Tibial nerve (tissue), 4 donors: ENCODE measurements around the gene CAPZA1. TPM values are rescaled to one million over a fixed set of nuclear protein-coding genes. Genes with fewer than 3 reads are reported as not detected.

ENCODE experiments used
- DNase-seq, 2 donors: peaks; one replicate each; pipeline ENCODE4 v3.0.0-alpha.2; 2019; ENCODE audit warnings: low spot score in 2 of 2
- H3K27ac ChIP-seq, 4 donors: fragments of 200-600 bp; sonication (generic) in 3 of 4; one replicate each; pipeline ENCODE4 v1.5.1; 2017 to 2019; ENCODE audit warnings: mild to moderate bottlenecking in 1 of 4
- H3K27me3 ChIP-seq, 2 donors: fragments of 200-600 bp; sonication (generic) in 1 of 2; one replicate each; pipeline versions ENCODE4 v1.5.1 to v1.6.0; 2017 to 2019
- H3K36me3 ChIP-seq, 3 donors: fragments of 200-600 bp; sonication (generic); one replicate each; pipeline ENCODE4 v1.5.1; 2018 to 2019
- H3K4me1 ChIP-seq, 4 donors: fragments of 200-600 bp; sonication (generic) in 3 of 4; one replicate each; pipeline ENCODE4 v1.5.1; 2017 to 2019
- H3K4me3 ChIP-seq, 4 donors: fragments of 200-600 bp; sonication (generic) in 3 of 4; one replicate each; pipeline ENCODE4 v1.5.1; 2017 to 2019; ENCODE audit warnings: mild to moderate bottlenecking in 1 of 4, moderate library complexity in 1 of 4
- H3K9me3 ChIP-seq, 4 donors: fragments of 200-600 bp; sonication (generic) in 3 of 4; one replicate each; pipeline ENCODE4 v1.5.1; 2017 to 2019
- CTCF ChIP-seq, 5 experiments: fragments of 200-600 bp in 3 of 5; fragments of 450-650 bp in 2 of 5; sonication (generic) in 3 of 5; IDR thresholded peaks; one replicate each; pipeline ENCODE4 v1.5.1; 2016 to 2019; ENCODE audit warnings: antibody characterized with exemption in 5 of 5, mild to moderate bottlenecking in 3 of 5, moderate library complexity in 2 of 5
- EP300 ChIP-seq, 2 donors: sonication (generic); formaldehyde crosslinking; IDR thresholded peaks; one replicate each; pipeline ENCODE4 v1.6.1; 2017; ENCODE audit warnings: antibody characterized with exemption in 2 of 2, mild to moderate bottlenecking in 1 of 2
- POLR2A ChIP-seq, 2 donors: fragments of 450-650 bp; IDR thresholded peaks; one replicate each; pipeline ENCODE4 v1.6.1; 2017; ENCODE audit warnings: antibody characterized with exemption in 2 of 2, mild to moderate bottlenecking in 2 of 2, moderate library complexity in 2 of 2
- WGBS, 2 donors: methylation state at CpG; one replicate each; pipeline ENCODE4 v1.1.5; 2018; 5-methylcytosine and 5-hydroxymethylcytosine counted together
- total RNA-seq, 4 donors: library from RNA; depleted of rRNA; stranded (reverse); fragments of >200 nt; gene quantifications; one replicate each; pipeline ENCODE4 v1.1.0, GENCODE V29; 2016

Gene CAPZA1
- total RNA-seq, 4 donors from 2014 or later, result 90.8 to 126 (median 114) TPM

- TF ChIP-seq EP300 (IDR thresholded peaks at IDR 0.05), result no peak
- TF ChIP-seq CTCF (IDR thresholded peaks at IDR 0.05), result no peak
- no peak for TF ChIP-seq POLR2A (IDR thresholded peaks at IDR 0.05)
- Histone ChIP-seq H3K27me3 (no peaks in the 10 kb centered on the region), H3K4me1 (peaks cover 0 to 22% (median 11%) of the 10 kb centered on the region in 4 donors), H3K4me3 (peak overlapping the region; percentile 64 to 77 (median 75)), H3K36me3 (peaks cover 0 to 12% (median 0%) of the 10 kb centered on the region in 3 donors), H3K9me3 (no peaks in the 10 kb centered on the region), H3K27ac (peak overlapping the region; percentile 79 to 97 (median 95))
- 35 to 40% methylated on average over 7 of the region's 7 CpGs for WGBS, 2 donors
- DNase-seq, result no peak
Observed at GRCh38 chr1:112675728-112676381, 56.2 kb downstream of the CAPZA1 start.

DNA sequence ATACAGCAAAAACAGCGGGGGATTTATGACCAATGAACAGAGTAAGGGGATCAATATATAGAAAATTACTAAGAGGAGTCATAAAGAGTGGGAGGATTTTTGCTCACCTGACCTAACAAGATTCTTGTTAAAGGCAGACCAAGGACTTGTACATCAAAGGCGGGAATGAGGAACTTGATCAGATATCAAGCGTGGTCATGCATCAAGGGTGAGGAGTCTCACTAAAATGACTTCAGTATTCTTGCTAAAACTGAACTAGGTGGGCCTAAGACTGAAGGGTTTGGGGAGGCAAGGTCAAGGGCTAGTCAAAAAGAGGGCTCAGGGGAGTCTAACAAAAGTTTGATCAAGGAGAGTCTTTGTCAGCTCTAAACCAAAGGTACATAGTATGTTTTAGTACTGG, 56.9 kb downstream of the CAPZA1 start:
- TF ChIP-seq POLR2A (IDR thresholded peaks at IDR 0.05) (no peak), EP300 (IDR thresholded peaks at IDR 0.05) (no peak), CTCF (IDR thresholded peaks at IDR 0.05) (no peak)
- peak overlapping the region in 1 of 4 donors; percentile 13 for H3K27ac ChIP-seq
- H3K36me3 ChIP-seq, result peaks cover 0 to 7% (median 0%) of the 10 kb centered on the region in 3 donors
- H3K4me1 ChIP-seq, result peaks cover 0 to 22% (median 11%) of the 10 kb centered on the region in 4 donors
- no peak for DNase-seq
- no peaks in the 10 kb centered on the region for H3K27me3 ChIP-seq
- H3K4me3 ChIP-seq, result no peak overlapping the region
- no peaks in the 10 kb centered on the region for H3K9me3 ChIP-seq
- 96 to 97% methylated on average over 3 of the region's 3 CpGs for WGBS, 2 donors

- Histone ChIP-seq H3K9me3 (no peaks in the 10 kb centered on the region), H3K27me3 (no peaks in the 10 kb centered on the region), H3K4me3 (no peak overlapping the region), H3K4me1 (peaks cover 0 to 22% (median 11%) of the 10 kb centered on the region in 4 donors), H3K36me3 (no peaks in the 10 kb centered on the region), H3K27ac (peak overlapping the region in 1 of 4 donors; percentile 62)
- 96 to 99% methylated on average over 4 of the region's 4 CpGs for WGBS, 2 donors
- no peak for DNase-seq
- TF ChIP-seq CTCF (IDR thresholded peaks at IDR 0.05), result no peak
- no peak for TF ChIP-seq EP300 (IDR thresholded peaks at IDR 0.05)
Observed at GRCh38 chr1:112677501-112677900, 57.9 kb downstream of the CAPZA1 start.

- Histone ChIP-seq H3K9me3 (no peaks in the 10 kb centered on the region), H3K36me3 (no peaks in the 10 kb centered on the region), H3K4me3 (no peak overlapping the region), H3K4me1 (peaks cover 0 to 17% (median 11%) of the 10 kb centered on the region in 4 donors), H3K27me3 (no peaks in the 10 kb centered on the region), H3K27ac (peak overlapping the region in 3 of 4 donors; percentile 34 to 62 (median 41))
- WGBS, 2 donors, result 59 to 71% methylated on average over 3 of the region's 3 CpGs
- no peak for DNase-seq
- no peak for TF ChIP-seq EP300 (IDR thresholded peaks at IDR 0.05)
- no peak for TF ChIP-seq CTCF (IDR thresholded peaks at IDR 0.05)
- TF ChIP-seq POLR2A (IDR thresholded peaks at IDR 0.05), result no peak
Observed at GRCh38 chr1:112678605-112679004, 59.0 kb downstream of the CAPZA1 start.

DNA sequence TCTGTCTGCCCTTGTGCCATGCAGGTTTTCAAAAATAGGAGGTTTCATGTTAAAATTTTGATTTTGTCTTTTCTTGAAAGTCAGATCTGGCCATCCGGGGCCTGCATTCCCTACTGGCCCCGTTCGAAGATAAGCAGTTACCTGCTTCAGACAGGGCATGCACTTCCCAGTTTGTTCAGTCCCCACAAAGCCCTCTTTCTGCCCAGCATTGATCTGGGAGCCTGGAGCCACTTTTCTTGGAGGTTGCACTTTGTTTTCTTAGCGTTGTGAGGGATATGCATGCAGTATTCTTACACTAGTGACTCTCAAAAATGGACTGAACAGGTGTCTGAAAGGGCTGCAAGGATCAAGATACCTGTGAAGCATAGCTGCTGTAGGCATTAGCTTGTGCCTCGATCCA, 66.3 kb downstream of the CAPZA1 start:
- Histone ChIP-seq H3K9me3 (no peaks in the 10 kb centered on the region), H3K4me1 (peaks cover 0 to 26% (median 11%) of the 10 kb centered on the region in 4 donors), H3K27me3 (no peaks in the 10 kb centered on the region), H3K27ac (no peak overlapping the region), H3K36me3 (peaks cover 0 to 17% (median 0%) of the 10 kb centered on the region in 3 donors), H3K4me3 (no peak overlapping the region)
- WGBS, 2 donors, result 86 to 87% methylated on average over 5 of the region's 5 CpGs
- TF ChIP-seq EP300 (IDR thresholded peaks at IDR 0.05) (no peak), CTCF (IDR thresholded peaks at IDR 0.05) (no peak), POLR2A (IDR thresholded peaks at IDR 0.05) (no peak)
- DNase-seq, result no peak
